Measurements from ENCODE around the gene FSIP2.
"Not testable (repeated sequence)": the region's sequence is repeated elsewhere in the genome, so short reads cannot be mapped to it uniquely, and the experiment has no call there.

Gene FSIP2

GRCh38 chr2:185802926-185803325, 64.3 kb downstream of the FSIP2 start:
- no peak for DNase-seq

DNA sequence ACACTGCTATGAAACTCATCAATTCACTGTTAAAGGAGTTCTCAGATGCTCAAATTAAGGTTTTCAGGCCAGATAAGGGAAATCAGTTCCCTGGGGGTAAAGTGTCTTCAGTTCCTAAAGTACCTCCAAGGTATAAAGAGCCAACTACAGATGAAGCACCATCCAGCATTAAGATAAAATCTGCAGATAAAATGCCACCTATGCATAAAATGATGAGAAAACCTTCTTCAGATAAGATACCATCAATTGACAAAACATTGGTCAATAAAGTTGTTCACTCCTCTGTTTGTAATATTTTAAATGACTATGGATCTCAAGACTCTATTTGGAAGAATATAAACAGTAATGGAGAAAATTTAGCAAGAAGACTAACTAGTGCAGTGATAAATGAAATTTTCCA, 68.2 kb downstream of the FSIP2 start:
- no peak for DNase-seq

- DNase-seq = no peak
Measured at GRCh38 chr2:185807351-185807750, 68.7 kb downstream of the FSIP2 start.

- no peak for DNase-seq
Measured at GRCh38 chr2:185811580-185811979, 73.0 kb downstream of the FSIP2 start.

- DNase-seq = no peak
Measured at GRCh38 chr2:185813707-185814106, 75.1 kb downstream of the FSIP2 start.

DNA sequence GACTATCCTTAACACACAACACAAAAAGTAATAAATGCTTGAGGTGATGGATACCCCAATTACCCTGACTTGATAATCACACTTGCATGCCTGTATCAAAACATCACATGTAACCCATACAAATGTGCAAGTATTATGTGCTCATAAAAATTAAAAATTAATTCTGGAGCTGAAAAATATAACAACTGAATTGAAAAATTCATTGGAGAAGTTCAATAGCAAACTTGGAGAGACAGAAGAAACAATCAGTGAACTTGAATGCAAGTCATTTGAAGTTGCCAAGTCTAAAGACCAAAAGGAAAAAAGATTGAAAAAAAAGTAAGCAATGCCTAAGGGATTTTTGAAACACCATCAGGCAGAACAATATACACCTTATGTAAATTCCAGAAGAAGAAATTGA, 79.4 kb downstream of the FSIP2 start:
- no peak for DNase-seq

DNA sequence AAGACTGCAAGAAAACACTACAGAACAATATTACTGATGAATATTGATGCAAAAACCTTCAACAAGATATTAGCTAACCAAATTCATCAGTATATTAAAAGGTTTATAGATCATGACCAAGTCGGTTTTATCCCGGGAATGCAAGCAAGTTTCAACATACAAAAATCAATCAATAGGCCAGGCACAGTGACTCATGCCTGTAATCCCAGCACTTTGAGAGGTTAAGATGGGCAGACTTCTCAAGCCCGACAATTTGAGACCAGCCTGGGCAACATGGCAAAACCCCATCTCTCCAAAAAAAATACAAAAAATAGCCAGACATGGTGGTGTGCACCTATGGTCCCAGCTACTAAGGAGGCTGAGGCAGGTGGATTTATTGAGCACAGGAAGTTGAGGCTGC, 82.9 kb downstream of the FSIP2 start:
- no peak for DNase-seq

- DNase-seq = no peak
Measured at GRCh38 chr2:185823773-185824172, 85.2 kb downstream of the FSIP2 start.

DNA sequence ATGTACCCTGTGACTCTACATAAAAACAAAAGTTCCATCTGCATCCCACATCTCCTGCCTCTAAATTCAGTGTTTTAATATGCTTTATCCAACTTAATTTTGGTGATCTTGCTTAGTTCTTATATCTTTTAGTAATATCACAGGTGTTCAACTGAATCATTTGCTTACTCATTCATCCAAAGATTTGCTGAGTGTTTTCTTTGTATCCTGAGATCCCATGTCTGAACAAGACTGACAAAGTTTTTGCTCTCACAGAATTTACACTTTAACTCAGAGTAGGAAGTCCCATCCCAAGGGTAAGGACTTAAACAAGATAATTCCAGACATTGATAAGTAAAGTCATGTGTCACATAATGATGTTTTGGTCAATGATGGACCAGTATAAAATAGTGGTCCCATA, 87.0 kb downstream of the FSIP2 start:
- no peak for DNase-seq

DNA sequence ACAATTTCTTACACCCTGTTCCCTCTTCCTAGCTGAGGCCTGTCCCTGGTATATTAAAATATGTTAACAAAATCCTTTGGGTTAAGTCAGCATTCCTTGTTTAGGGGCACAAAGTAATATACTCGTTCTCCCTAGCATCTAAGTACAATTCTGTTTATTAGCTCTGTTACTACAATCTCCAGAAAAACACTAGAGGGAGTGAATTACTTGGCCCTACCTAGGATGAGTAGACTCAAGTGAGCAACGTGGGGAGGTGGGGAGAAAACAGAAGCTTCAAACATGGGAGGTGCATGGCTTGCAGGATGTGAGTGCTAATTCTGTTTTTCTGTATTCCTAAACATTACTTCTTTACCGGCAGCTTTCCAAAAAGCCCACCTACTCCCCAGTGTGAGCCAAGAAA, 89.7 kb downstream of the FSIP2 start:
- no peak for DNase-seq

- DNase-seq = no peak
Measured at GRCh38 chr2:185833864-185834263, 95.3 kb downstream of the FSIP2 start.

DNA sequence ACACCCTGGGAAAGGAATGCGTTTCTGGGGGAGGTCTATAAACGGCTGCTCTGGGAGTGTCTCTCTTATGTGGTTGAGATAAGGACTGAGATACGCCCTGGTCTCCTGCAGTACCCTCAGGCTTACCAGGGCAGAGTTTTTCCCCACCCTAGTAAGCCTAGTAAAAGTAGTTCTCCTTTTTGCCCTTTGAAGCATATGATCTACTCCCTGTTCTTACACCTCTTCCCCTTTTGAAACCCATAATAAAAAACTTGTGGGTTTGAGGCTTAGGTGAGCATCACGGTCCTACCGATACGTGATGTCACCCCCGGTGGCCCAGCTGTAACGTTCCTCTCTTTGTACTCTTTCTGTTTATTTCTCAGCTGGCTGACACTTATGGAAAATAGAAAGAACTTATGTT, 97.4 kb downstream of the FSIP2 start:
- no peak for DNase-seq

- no peak for DNase-seq
Measured at GRCh38 chr2:185854885-185855284, 116.3 kb downstream of the FSIP2 start.

- no peak for DNase-seq
Measured at GRCh38 chr2:185857691-185858090, 119.1 kb downstream of the FSIP2 start.

GRCh38 chr2:185859506-185859905, 120.9 kb downstream of the FSIP2 start:
- no peak for DNase-seq

DNA sequence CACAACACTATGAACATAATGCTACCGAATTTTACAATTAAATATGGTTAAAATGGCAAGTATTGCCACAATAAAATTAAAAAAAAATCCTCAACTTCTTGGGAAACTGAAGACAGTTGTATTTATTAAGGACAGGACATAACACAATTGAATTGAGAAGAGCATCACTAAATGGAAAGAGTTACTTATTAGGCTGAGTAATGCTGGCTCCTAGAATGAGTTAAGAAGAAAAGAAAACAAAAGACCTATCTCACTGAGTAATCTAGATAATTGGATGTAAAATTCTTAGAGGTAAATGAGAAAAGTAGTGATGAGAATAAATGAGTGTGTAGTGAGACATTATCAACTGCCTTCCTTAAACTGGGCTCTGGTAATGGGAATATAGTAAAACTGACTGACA, 121.7 kb downstream of the FSIP2 start:
- no peak for DNase-seq

DNA sequence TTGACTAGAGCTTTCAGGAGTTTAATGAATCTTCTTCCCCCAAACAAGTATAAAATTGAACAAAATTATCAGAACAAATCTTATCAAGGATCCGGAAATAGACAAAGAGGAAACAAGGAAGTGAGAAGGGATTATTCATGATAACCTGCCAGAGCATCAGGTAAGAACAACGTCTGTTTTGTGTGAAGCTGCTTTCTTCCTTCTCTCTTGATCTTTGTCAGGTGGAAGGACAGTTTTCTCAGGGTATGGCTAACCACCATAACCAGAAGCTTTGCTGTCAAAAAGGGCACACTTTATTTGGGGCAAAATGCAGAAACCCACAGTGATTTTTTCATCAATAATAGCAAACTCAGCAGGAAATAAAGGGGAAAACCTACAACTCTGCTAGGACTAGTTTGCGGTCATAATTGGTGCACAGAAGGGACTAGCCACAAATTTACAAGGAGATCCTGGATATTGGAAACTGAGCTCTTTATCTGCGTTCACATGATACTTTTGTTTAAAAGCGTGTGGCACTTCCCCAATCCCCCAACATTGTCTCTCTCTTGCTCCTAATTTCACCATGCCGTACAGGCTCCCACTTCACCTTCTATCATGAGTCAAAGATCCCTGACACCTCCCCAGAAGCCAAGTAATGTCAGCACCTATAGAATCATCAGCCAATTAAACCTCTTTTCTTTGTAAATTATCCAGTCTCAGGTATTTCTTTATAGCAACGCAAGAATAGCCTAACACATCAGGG, 124.2 kb downstream of the FSIP2 start:
- no peak for DNase-seq

DNA sequence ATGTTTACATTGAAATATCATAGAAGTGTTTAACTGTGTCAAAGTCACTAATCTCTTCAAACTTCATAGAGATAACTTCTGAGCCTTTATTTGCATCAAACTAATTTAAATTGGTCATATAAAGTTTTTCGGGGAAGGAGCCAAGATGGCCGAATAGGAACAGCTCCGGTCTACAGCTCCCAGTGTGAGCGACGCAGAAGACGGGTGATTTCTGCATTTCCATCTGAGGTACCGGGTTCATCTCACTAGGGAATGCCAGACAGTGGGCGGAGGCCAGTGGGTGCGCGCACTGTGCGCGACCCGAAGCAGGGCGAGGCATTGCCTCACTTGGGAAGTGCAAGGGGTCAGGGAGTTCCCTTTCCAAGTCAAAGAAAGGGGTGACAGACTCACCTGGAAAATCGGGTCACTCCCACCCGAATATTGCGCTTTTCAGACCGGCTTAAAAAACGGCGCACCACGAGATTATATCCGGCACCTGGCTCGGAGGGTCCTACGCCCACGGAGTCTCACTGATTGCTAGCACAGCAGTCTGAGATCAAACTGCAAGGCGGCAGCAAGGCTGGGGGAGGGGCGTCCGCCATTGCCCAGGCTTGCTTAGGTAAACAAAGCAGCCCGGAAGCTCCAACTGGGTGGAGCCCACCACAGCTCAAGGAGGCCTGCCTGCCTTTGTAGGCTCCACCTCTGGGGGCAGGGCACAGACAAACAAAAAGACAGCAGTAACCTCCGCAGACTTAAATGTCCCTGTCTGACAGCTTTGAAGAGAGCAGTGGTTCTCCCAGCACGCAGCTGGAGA, 126.1 kb downstream of the FSIP2 start:
- DNase-seq = not testable (repeated sequence)

- DNase-seq = no peak
Measured at GRCh38 chr2:185875136-185875931, 136.7 kb downstream of the FSIP2 start.

DNA sequence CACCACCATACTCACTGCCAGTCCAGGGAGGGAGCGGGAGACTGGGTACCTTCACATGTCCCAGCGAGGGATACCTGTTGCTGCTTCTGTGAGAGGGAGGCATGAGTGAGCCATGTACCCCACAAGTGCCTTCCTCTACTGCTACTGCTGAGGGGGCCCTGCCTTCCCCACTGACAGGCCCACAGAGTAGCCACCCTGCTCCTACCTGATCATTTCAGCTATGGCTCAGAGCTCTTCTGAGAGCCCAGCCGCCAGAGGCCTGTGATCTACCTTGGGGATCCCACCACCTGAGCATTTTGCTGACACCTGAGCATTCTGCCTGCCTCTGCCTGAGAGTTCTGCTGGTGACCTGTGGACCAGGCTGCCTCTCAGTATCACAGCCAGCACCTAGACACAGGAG, 137.6 kb downstream of the FSIP2 start:
- no peak for DNase-seq

DNA sequence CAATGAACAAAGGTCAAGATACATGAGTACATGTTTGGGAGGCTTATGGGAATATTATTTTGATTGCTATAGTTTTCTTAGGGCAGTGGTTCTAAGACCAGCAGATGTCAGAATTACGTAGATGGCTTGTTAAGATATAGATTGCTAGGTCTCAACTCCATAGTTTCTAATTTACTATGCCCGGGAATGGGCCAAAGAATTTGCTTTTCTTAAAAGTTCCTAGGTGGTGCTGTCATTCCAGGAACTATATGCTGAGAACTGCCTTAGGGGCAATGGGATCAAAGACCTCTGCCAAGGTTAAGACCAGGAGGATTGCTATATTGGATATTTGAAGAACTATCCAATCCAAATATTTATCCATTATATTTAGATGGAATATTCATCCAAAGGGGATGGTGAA, 141.8 kb downstream of the FSIP2 start:
- DNase-seq = no peak

All from NCI-H2081 (cell line).